GM23248 (cell line): ENCODE data around the gene ERP27. TPM values are rescaled to one million over a fixed set of nuclear protein-coding genes. Genes with fewer than 3 reads are reported as not detected.

Source experiments
- DNase-seq: peaks from one replicate; pipeline ENCODE4 v3.0.0-alpha.2; 2015
- H2AFZ ChIP-seq: fragments of 200-600 bp; sonication (generic); 2 replicates; pipeline ENCODE4 v1.6.1; 2016; ENCODE audit warnings: antibody characterized with exemption
- H3F3A ChIP-seq: fragments of 200-600 bp; sonication (generic); 2 replicates; pipeline ENCODE4 v1.6.1; 2016; ENCODE audit warnings: mild to moderate bottlenecking, antibody characterized with exemption, mixed run types; ENCODE audit not compliant: insufficient read depth
- H3K27ac ChIP-seq: fragments of 200-600 bp; sonication (generic); 2 replicates; pipeline ENCODE4 v1.5.1; 2016; ENCODE audit warnings: mild to moderate bottlenecking
- H3K27me3 ChIP-seq: fragments of 200-600 bp; sonication (generic); replicated peaks from 2 replicates; pipeline ENCODE4 v1.6.1; 2016; ENCODE audit warnings: mild to moderate bottlenecking; ENCODE audit not compliant: insufficient read depth
- H3K36me3 ChIP-seq: fragments of 200-600 bp; sonication (generic); 2 replicates; pipeline ENCODE4 v1.6.1; 2016; ENCODE audit warnings: low read depth, mild to moderate bottlenecking
- H3K4me1 ChIP-seq: fragments of 200-600 bp; sonication (generic); 2 replicates; pipeline ENCODE4 v1.6.1; 2016; ENCODE audit warnings: mild to moderate bottlenecking; ENCODE audit not compliant: insufficient read depth
- H3K4me2 ChIP-seq: fragments of 200-600 bp; sonication (generic); one replicate; pipeline ENCODE4 v1.6.1; 2016; ENCODE audit warnings: mild to moderate bottlenecking; ENCODE audit not compliant: unreplicated experiment
- H3K4me3 ChIP-seq: fragments of 200-600 bp; sonication (generic); 2 replicates; pipeline ENCODE4 v1.5.1; 2016; ENCODE audit warnings: mild to moderate bottlenecking
- H3K79me2 ChIP-seq: fragments of 200-600 bp; sonication (generic); 2 replicates; pipeline ENCODE4 v1.6.1; 2016; ENCODE audit warnings: mild to moderate bottlenecking; ENCODE audit not compliant: insufficient read depth
- H3K9ac ChIP-seq: fragments of 200-600 bp; sonication (generic); 2 replicates; pipeline ENCODE4 v1.6.1; 2016; ENCODE audit warnings: mild to moderate bottlenecking
- H3K9me2 ChIP-seq: fragments of 200-600 bp; sonication (generic); 2 replicates; pipeline ENCODE4 v1.6.1; 2016; ENCODE audit warnings: mixed run types, mild to moderate bottlenecking, moderate library complexity; ENCODE audit not compliant: insufficient read depth
- H3K9me3 ChIP-seq: fragments of 200-600 bp; sonication (generic); one replicate; pipeline ENCODE4 v1.6.1; 2017; ENCODE audit warnings: low read depth
- H4K20me1 ChIP-seq: fragments of 200-600 bp; sonication (generic); 2 replicates; pipeline ENCODE4 v1.6.0; 2016; ENCODE audit not compliant: insufficient read depth
- EZH2 ChIP-seq: fragments of 200-600 bp; sonication (generic); IDR thresholded peaks from 2 replicates; pipeline ENCODE4 v1.6.1; 2018; ENCODE audit warnings: antibody characterized with exemption, mild to moderate bottlenecking; ENCODE audit not compliant: insufficient read depth, poor library complexity, severe bottlenecking
- EZH2phosphoT487 ChIP-seq: fragments of 200-600 bp; sonication (generic); IDR thresholded peaks from 2 replicates; pipeline ENCODE4 v1.6.1; 2018; ENCODE audit warnings: antibody characterized with exemption, moderate library complexity, mild to moderate bottlenecking, low read depth; ENCODE audit not compliant: insufficient read depth
- WGBS, 2 experiments: methylation state at CpG; one replicate each; pipeline ENCODE4 v1.1.6; 2015 to 2017; ENCODE audit warnings: low lambda C conversion rate in 2 of 2, low coverage in 1 of 2; ENCODE audit errors: missing lambda C conversion rate in 2 of 2; 5-methylcytosine and 5-hydroxymethylcytosine counted together
- in situ Hi-C: fragments of 300-500 bp; cut with MboI; formaldehyde crosslinking; loops from 2 replicates; pipeline ENCODE4 v1.15.0; 2020
- polyA plus RNA-seq: library from polyadenylated mRNA; unstranded; fragments of >200 nt; fragmentation: Nextera tagmentation; extraction: Ambion mirVana; gene quantifications from 2 replicates; pipeline ENCODE4 v1.2.1, GENCODE V29; 2016
- total RNA-seq: library from RNA; depleted of rRNA; stranded (reverse); fragments of >200 nt; shearing (Covaris generic); gene quantifications from 2 replicates; pipeline ENCODE4 v1.2.3, GENCODE V29; 2014; rRNA removed

ERP27 gene
- total and polyA plus RNA-seq, 2 experiments from 2014 or later: not detected

DNA sequence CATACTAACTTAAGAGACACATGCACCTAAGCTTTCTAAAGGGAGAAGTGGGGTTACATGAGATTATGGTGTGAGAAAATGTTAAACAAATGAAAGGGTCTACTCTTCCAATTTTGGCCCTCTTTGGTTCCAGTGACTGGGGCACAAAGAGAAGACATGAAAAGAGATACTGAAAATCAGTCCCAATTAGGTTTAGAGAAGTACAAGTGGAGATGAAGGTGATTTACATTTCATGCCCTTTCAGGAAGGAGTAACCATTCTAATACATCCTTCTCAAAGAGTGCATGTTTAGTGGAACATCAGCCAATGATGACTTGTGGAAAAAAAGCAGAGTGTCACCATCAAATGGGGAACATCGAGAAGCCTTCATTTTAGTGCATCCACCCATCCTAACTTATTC is 67.1 kb downstream of the ERP27 start:
- no peak for DNase-seq
- H3K36me3 ChIP-seq: no peaks in the 10 kb centered on the region
- no peaks in the 10 kb centered on the region for H4K20me1 ChIP-seq
- 94 to 97% methylated on average over 1 of the region's 1 CpG for WGBS, 2 experiments
- no peak overlapping the region for H3K4me3 ChIP-seq
- no peak overlapping the region for H3K9ac ChIP-seq
- no peaks in the 10 kb centered on the region for H3K9me2 ChIP-seq
- in situ Hi-C loops: no loop called here
- H2AFZ ChIP-seq: no peak overlapping the region
- no peaks in the 10 kb centered on the region for H3K4me1 ChIP-seq
- no peaks in the 10 kb centered on the region for H3K27me3 ChIP-seq
- H3K79me2 ChIP-seq: no peaks in the 10 kb centered on the region
- H3K4me2 ChIP-seq: no peak overlapping the region
- H3K9me3 ChIP-seq: no peaks in the 10 kb centered on the region
- no peaks in the 10 kb centered on the region for H3F3A ChIP-seq
- H3K27ac ChIP-seq: no peak overlapping the region
- TF ChIP-seq EZH2 (no peak), EZH2phosphoT487 (no peak)

- no peaks in the 10 kb centered on the region for H4K20me1 ChIP-seq
- H3K9ac ChIP-seq: no peak overlapping the region
- in situ Hi-C loops: no loop called here
- H3K4me1 ChIP-seq: no peaks in the 10 kb centered on the region
- TF ChIP-seq EZH2 (no peak), EZH2phosphoT487 (no peak)
- peak; percentile 11 for DNase-seq
- H3K9me2 ChIP-seq: no peaks in the 10 kb centered on the region
- H3K4me2 ChIP-seq: no peak overlapping the region
- H3K4me3 ChIP-seq: no peak overlapping the region
- H3K36me3 ChIP-seq: no peaks in the 10 kb centered on the region
- H2AFZ ChIP-seq: no peak overlapping the region
- H3K27me3 ChIP-seq: no peaks in the 10 kb centered on the region
- H3K79me2 ChIP-seq: no peaks in the 10 kb centered on the region
- H3F3A ChIP-seq: no peaks in the 10 kb centered on the region
- no peaks in the 10 kb centered on the region for H3K9me3 ChIP-seq
- no peak overlapping the region for H3K27ac ChIP-seq
- WGBS, 2 experiments: 61 to 85% methylated on average over 3 of the region's 3 CpGs
Measured at GRCh38 chr12:14868916-14869506, 69.3 kb downstream of the ERP27 start.

Other genes starting within 250 kb of the ERP27 start
- not detected in 2 replicates for gene GUCY2C, start 241.9 kb downstream of the ERP27 start, total RNA-seq
- gene GUCY2C, start 241.9 kb downstream of the ERP27 start, polyA plus RNA-seq: not detected in 2 replicates
- gene WBP11, start 135.1 kb downstream of the ERP27 start, total RNA-seq: 5.5 and 11.8 TPM in 2 replicates
- 44.0 and 46.1 TPM in 2 replicates for gene WBP11, start 135.1 kb downstream of the ERP27 start, polyA plus RNA-seq
- 1.2 and 2.3 TPM in 2 replicates for gene C12orf60, start 134.9 kb downstream of the ERP27 start, total RNA-seq
- gene C12orf60, start 134.9 kb downstream of the ERP27 start, polyA plus RNA-seq: 0.86 and 1.2 TPM in 2 replicates
- not detected in 2 replicates for gene SMCO3, start 124.4 kb downstream of the ERP27 start, total RNA-seq
- gene SMCO3, start 124.4 kb downstream of the ERP27 start, polyA plus RNA-seq: not detected in 2 replicates
- not detected in 2 replicates for gene ART4, start 95.0 kb downstream of the ERP27 start, total RNA-seq
- not detected in 2 replicates for gene ART4, start 95.0 kb downstream of the ERP27 start, polyA plus RNA-seq
- gene MGP, start 52.7 kb downstream of the ERP27 start, total RNA-seq: 0.86 TPM in 1 of 2 replicates, not detected in the other
- 1.3 and 2.5 TPM in 2 replicates for gene MGP, start 52.7 kb downstream of the ERP27 start, polyA plus RNA-seq
- gene ARHGDIB, start 23.1 kb upstream of the ERP27 start, total RNA-seq: 8.3 and 8.5 TPM in 2 replicates
- 10.4 and 13.4 TPM in 2 replicates for gene ARHGDIB, start 23.1 kb upstream of the ERP27 start, polyA plus RNA-seq
- not detected in 2 replicates for gene PDE6H, start 34.5 kb upstream of the ERP27 start, total RNA-seq
- gene PDE6H, start 34.5 kb upstream of the ERP27 start, polyA plus RNA-seq: not detected in 2 replicates